PFSK-1 (cell line): ENCODE results near the gene ERC1.

ENCODE experiments used
- FOXP2 ChIP-seq: optimal IDR thresholded peaks from 2 replicates; pipeline ENCODE3; 2011; ENCODE audit warnings: borderline replicate concordance, control low read depth, inconsistent platforms; ENCODE audit not compliant: insufficient read depth; ENCODE audit errors: extremely low read length, extremely low read depth
- POLR2AphosphoS5 ChIP-seq: IDR thresholded peaks from 2 replicates; pipeline ENCODE4 v1.6.1; 2012; ENCODE audit warnings: low read depth, mild to moderate bottlenecking, control low read depth, low read length, moderate library complexity
- REST ChIP-seq, 2 experiments: IDR thresholded peaks; 2 replicates each; pipeline versions ENCODE4 v1.6.1 to v1.8.0; 2011 to 2012; ENCODE audit warnings: low read depth in 2 of 2, low read length in 2 of 2, control low read depth in 1 of 2, inconsistent platforms in 1 of 2, mild to moderate bottlenecking in 1 of 2, moderate library complexity in 1 of 2; ENCODE audit not compliant: insufficient read depth in 1 of 2
- SIN3A ChIP-seq: IDR thresholded peaks from 2 replicates; pipeline ENCODE4 v1.6.1; 2012; ENCODE audit warnings: mild to moderate bottlenecking, low read length, moderate library complexity, borderline replicate concordance; ENCODE audit not compliant: insufficient read depth
- TAF1 ChIP-seq: IDR thresholded peaks from 2 replicates; pipeline ENCODE4 v1.6.1; 2012; ENCODE audit warnings: low read length, control low read depth, borderline replicate concordance; ENCODE audit not compliant: insufficient read depth

GRCh38 chr12:1034243-1034642 is 43.2 kb downstream of the ERC1 start:
- no peak for TF ChIP-seq SIN3A
- no peak for TF ChIP-seq POLR2AphosphoS5
- no peak for TF ChIP-seq REST (IDR thresholded peaks at IDR 0.05; ENCODE audit: insufficient read depth in 1 of 2, low read depth in 2 of 2, low read length in 2 of 2)
- TF ChIP-seq TAF1, result no peak
- TF ChIP-seq FOXP2, result no peak
